IPS-15b (cell line): ENCODE data around the gene C2CD4D.

Source experiments
- H3K27me3 ChIP-seq: one replicate; pipeline ENCODE4 v1.6.1; 2013; ENCODE audit warnings: low read length; ENCODE audit not compliant: control insufficient read depth, insufficient read depth
- H3K36me3 ChIP-seq: one replicate; pipeline ENCODE4 v1.6.1; 2013; ENCODE audit warnings: low read length; ENCODE audit not compliant: control insufficient read depth, insufficient read depth
- H3K4me1 ChIP-seq: one replicate; pipeline ENCODE4 v1.6.1; 2013; ENCODE audit warnings: mild to moderate bottlenecking, low read length; ENCODE audit not compliant: control insufficient read depth, insufficient read depth
- H3K4me3 ChIP-seq: one replicate; pipeline ENCODE4 v1.5.1; 2013; ENCODE audit warnings: low read depth, low read length
- H3K9ac ChIP-seq: one replicate; pipeline ENCODE4 v1.6.1; 2013; ENCODE audit warnings: low read depth, mild to moderate bottlenecking, low read length
- H3K9me3 ChIP-seq: one replicate; pipeline ENCODE4 v1.6.1; 2013; ENCODE audit warnings: mild to moderate bottlenecking, low read length; ENCODE audit not compliant: control insufficient read depth, insufficient read depth

The C2CD4D gene

DNA sequence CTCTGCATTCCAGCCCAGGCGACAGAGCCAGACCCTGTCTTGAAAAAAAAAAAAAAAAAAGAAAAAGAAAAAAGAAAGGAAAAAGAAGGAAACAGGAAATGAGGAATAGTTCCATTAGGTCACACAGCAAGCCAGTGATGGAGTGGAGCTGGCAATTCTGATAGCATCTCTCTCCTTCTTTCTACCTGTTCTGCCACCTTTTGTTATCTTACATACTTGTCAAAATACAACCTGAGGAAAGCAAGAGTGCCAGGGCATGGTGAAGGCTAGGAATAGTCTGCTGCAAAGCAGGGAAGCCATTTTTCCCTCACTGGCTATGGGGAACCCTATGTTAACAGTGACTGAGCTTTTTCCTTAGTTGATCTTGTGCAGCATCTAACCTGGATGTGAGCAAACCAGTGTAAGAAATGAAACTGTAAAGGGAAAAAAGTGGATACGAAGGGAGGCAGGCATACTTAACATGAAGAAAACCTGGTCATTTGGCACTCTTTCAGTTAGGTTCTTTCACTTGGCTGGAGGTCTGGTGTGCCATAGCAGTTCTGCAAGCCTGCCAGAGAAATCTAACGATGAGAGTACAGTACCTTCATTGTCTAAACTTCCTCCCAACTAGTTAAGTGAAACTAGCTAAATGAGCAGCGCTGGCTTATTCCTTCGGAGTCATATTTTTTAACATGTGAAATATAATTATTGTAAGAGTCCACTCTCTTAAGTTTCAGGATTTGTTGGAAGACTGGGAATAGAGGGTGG lies 31.8 kb upstream of the C2CD4D start:
- H3K36me3 ChIP-seq: no peaks in the 10 kb centered on the region
- H3K4me3 ChIP-seq: no peak overlapping the region
- H3K27me3 ChIP-seq: no peaks in the 10 kb centered on the region
- H3K9me3 ChIP-seq: no peaks in the 10 kb centered on the region
- H3K9ac ChIP-seq: no peak overlapping the region
- no peaks in the 10 kb centered on the region for H3K4me1 ChIP-seq

DNA sequence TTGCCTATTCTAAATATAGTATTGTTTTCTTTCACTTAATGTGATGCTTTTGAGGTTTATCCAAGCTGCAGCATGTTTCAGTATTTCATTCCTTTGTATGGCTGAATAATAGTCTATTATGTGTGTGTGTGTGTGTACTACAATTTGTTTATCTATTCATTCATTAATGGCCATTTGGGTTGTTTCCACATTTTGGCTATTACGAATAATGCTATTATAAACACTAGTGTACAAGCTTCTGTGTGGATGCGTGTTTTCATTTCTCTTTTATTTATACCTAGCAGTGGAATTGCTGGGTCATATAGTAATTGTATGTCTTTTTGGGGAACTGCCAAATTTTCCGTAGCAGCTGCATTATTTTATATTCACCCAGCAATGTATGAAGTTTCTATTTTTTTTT lies 28.9 kb upstream of the C2CD4D start:
- no peak overlapping the region for H3K9ac ChIP-seq
- no peaks in the 10 kb centered on the region for H3K9me3 ChIP-seq
- no peak overlapping the region for H3K4me3 ChIP-seq
- peaks cover 10% of the 10 kb centered on the region for H3K27me3 ChIP-seq
- no peaks in the 10 kb centered on the region for H3K4me1 ChIP-seq
- H3K36me3 ChIP-seq: no peaks in the 10 kb centered on the region

DNA sequence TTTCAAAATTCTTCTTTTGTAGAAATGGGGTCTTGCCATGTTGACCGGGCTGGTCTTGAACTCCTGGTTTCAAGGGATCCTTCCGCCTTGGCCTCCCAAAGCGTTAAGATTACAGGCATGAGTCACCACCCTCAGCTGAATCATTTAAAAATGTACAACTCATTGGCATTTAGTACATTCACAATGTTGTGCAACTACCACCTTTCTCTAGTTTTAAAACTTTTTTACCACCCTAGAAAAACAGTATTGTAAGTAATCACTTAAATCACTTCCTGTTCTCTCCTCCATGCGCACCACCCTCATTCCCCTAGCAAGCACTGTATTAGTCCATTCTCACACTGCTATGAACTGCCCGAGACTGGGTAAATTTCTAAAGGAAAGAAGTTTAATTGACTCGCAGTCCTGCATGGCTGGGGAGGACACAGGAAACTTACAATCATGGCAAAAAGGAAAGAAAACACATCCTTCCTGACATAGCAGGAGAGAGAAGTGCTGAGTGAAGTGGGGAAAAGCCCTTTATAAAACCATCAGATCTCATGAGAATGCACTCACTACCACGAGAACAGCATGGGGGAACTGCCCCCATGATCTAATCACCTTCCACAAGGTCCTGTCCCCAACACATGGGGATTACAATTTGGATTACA lies 28.3 kb upstream of the C2CD4D start:
- Histone ChIP-seq H3K4me1 (no peaks in the 10 kb centered on the region), H3K36me3 (no peaks in the 10 kb centered on the region), H3K27me3 (peaks cover 10% of the 10 kb centered on the region), H3K9ac (no peak overlapping the region), H3K9me3 (no peaks in the 10 kb centered on the region), H3K4me3 (no peak overlapping the region)

DNA sequence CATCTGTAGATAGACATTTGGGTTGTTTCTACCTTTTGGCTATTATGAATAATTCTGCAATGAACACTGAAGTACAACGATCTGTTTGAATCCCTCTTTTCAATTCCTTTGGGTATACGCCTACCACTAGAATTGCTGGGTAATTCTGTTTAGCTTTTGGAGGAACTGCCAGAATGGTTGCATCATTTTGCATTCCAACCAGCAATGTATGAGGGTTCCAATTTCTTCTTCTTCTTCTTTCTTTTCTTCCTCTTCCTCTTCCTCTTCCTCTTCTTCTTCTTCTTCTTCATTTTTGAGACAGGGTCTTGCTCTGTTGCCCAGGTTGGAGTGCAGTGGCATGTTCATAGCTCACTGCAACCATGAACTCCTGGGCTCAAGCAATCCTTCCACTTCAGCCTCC lies 27.7 kb upstream of the C2CD4D start:
- H3K4me3 ChIP-seq: no peak overlapping the region
- peaks cover 16% of the 10 kb centered on the region for H3K27me3 ChIP-seq
- H3K9ac ChIP-seq: no peak overlapping the region
- no peaks in the 10 kb centered on the region for H3K9me3 ChIP-seq
- no peaks in the 10 kb centered on the region for H3K4me1 ChIP-seq
- no peaks in the 10 kb centered on the region for H3K36me3 ChIP-seq

DNA sequence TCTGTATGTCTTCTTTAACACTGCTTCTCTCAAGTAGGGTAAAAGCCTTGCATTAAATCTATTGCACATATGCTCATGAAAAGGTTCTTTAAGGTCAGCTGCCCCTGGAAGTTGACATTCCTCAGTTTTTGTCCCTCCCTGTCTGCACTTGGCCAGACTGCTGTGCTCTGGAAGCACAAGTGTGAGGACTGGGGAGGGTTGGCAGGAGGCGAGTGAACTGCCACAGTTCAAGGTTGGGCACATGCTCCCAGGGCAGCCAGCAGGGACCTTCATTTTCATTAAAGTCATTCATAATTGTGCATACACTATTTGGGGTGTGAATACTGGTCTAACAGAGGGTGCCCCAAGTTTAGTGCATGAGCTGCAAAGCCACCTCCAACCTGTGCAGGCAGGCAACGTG lies 24.8 kb upstream of the C2CD4D start:
- Histone ChIP-seq H3K36me3 (no peaks in the 10 kb centered on the region), H3K27me3 (peaks cover 37% of the 10 kb centered on the region), H3K4me1 (peaks cover 16% of the 10 kb centered on the region)

DNA sequence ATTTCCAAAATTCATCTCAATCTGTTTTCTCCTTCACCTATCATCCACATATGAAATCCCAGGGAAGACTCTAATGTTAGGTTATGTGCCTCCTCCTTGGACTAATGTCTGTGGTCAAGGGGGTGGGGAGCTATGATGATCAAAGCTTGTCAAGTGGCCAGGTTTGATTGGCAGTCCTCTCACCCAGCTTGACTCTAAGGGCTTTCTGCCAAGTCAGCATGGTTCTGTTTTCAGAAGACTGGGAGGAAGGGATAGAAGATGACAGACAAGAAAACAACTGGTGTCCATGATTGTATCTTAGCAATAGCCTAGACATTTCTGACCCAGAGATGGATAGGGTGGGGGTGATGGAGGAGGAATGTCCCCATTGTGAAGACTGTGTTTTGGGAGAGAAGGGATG lies 23.0 kb upstream of the C2CD4D start:
- Histone ChIP-seq H3K4me1 (peaks cover 16% of the 10 kb centered on the region), H3K4me3 (no peak overlapping the region), H3K36me3 (no peaks in the 10 kb centered on the region), H3K27me3 (peaks cover 55% of the 10 kb centered on the region), H3K9ac (no peak overlapping the region), H3K9me3 (no peaks in the 10 kb centered on the region)

More for the DNA sequence above, 24.8 kb upstream of the C2CD4D start:
- H3K9me3 ChIP-seq: no peaks in the 10 kb centered on the region
- H3K9ac ChIP-seq: no peak overlapping the region
- no peak overlapping the region for H3K4me3 ChIP-seq

DNA sequence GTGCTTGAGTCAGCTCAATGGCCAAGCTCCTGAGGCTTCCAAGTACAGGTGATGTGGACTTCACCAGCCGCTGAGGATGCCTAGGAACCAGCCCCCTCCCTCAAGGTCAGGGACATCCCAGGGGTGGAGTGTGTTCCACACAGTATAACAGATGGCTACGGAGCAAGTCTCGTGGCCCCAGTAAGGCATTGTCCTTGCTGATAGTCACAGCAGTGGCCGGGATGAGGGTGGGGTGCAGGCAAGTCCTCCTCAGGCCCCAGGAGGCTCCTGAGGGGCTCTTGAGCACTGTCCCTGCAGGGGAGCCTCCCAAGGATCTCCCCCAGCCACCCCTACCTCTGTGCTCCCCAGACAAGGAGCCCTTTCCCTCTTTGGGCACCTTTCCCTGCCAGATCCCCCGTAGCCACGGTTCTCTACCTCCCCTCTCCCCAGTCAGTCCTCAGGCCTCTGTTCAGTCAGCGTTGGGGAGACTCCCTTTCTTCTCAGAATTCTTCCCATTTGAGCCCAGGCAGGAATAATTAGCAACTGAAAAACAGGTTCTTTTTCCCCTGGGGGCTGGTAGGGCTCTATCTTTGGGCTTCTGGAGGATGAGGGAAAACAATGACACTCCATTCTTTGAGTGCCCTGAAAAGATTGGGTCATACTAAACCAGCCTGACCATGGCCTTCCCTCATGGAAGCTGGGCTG lies 21.0 kb upstream of the C2CD4D start:
- H3K27me3 ChIP-seq: peaks cover 61% of the 10 kb centered on the region
- H3K9me3 ChIP-seq: no peaks in the 10 kb centered on the region
- peak overlapping the region; percentile 16 for H3K4me3 ChIP-seq
- no peak overlapping the region for H3K9ac ChIP-seq
- peaks cover 16% of the 10 kb centered on the region for H3K4me1 ChIP-seq
- H3K36me3 ChIP-seq: no peaks in the 10 kb centered on the region

DNA sequence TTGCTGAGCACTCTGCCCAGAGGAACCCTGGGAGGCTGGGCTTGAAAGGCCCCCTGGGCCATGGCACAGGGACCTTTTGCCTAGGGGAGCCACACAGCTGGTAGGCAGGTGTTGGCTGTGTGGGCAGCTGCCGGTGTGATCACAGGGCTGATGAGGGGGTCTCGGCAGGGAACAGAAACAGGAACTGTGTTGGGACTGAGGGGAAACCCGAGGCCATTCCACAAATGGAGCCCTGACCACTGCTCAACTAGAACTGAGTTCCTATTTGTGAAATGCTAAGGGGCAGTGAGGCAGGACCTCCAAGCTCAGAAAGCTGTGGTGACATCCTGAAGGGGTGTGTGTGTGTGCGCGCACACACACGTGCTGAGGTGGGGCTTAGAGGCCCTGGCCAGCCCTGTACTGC lies 20.3 kb upstream of the C2CD4D start:
- Histone ChIP-seq H3K4me1 (peaks cover 16% of the 10 kb centered on the region), H3K36me3 (no peaks in the 10 kb centered on the region), H3K9me3 (no peaks in the 10 kb centered on the region), H3K27me3 (peaks cover 59% of the 10 kb centered on the region), H3K9ac (no peak overlapping the region), H3K4me3 (no peak overlapping the region)

DNA sequence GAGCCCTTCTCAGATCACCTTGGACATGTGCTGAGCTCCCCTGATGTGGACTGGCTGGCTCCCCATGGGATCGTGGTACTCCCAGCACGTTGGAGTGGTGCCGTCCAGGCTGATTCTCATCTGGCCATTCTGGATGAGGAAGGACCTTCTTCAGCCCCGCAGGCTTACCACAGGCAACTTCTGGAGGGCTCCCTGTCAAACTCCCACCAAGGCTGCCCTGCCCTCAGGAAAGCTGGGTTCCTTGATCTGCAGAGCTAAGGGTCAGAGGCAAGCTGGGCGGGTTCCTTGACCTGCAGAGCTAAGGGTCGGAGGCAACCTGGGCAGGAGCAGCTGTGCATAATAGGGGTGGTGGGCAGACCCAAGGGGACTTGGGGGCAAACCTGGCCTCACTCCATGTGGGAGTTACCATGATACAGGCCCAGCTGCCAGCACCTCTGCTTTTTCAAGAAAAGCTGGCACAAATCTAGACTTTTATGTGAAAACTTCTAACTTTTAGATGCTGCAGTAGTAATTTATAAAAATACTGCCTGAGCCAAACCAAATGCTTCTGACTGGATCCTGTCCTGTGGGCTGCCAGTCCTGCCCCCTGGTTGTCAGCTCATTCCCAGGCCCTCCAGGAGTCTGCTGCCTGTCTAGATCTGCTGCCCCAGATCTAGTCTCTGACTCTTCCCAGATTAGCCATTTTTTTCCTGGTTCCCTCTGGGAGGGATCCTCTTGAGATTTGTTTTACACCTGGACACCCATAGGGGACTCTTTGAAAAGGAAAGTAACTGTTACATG lies 19.5 kb upstream of the C2CD4D start:
- Histone ChIP-seq H3K9ac (no peak overlapping the region), H3K9me3 (no peaks in the 10 kb centered on the region), H3K36me3 (no peaks in the 10 kb centered on the region), H3K27me3 (peaks cover 51% of the 10 kb centered on the region), H3K4me3 (no peak overlapping the region), H3K4me1 (peaks cover 16% of the 10 kb centered on the region)

DNA sequence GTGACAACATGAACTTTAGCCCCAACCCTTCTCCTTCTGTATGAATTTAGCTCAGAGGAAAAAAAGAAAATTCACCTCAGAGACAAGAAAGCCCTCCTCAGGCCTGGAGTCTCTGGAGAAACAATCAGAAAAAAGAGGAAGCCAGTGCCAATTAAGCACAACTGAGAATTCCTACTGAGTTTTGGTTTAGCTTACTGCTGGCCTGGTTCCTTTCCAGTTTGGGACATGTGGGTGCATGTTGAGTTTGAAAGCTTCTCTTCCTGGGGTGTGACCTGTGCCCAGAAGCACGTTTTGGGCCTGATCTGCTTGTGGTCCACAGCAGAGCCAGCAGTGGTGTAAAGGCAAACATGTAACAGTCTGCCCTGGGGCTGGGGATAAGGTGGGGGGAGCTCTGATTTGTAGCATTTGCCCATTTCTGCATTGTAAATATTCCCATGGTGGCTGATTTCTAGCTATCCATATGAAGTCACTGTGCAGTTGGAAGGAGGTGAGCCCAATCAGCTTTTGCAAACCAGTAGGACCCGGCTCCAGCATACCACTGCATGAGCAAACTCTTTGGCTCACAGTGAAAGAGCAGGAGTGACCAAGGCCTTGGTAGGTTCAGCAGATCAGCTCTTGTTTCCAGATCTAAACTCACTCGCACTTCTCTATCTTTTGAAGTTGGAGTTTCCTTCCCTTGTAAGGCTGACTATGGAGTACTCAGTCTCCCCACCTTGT lies 18.6 kb upstream of the C2CD4D start:
- Histone ChIP-seq H3K27me3 (peaks cover 51% of the 10 kb centered on the region), H3K9ac (no peak overlapping the region), H3K4me1 (peaks cover 16% of the 10 kb centered on the region), H3K4me3 (no peak overlapping the region), H3K9me3 (no peaks in the 10 kb centered on the region), H3K36me3 (no peaks in the 10 kb centered on the region)

DNA sequence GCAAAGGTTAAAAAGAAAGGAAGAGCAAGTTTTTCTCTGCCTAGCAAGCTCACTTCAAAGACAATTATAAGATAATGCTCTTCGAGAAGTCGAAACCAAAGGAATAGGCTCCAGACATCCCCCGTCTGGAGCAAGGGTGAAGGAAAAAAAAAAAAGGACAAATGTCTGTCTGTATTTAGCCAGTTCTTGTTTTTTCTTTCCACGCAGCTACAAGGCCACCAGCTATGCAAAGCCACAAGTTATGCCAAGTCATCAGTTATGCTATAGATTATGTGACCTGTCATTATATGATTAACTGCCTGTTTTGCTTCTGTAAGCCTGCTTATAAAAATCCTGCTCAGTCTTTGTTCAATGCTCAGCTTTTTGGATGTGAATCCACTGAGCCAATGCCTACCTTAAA lies 16.3 kb upstream of the C2CD4D start:
- peaks cover 35% of the 10 kb centered on the region for H3K27me3 ChIP-seq
- no peaks in the 10 kb centered on the region for H3K9me3 ChIP-seq
- H3K9ac ChIP-seq: no peak overlapping the region
- no peak overlapping the region for H3K4me3 ChIP-seq
- H3K36me3 ChIP-seq: no peaks in the 10 kb centered on the region
- H3K4me1 ChIP-seq: peaks cover 12% of the 10 kb centered on the region
